NK-92 (cell line): Measurements from ENCODE around the gene ARHGAP31.
"Not testable (repeated sequence)": the region's sequence is repeated elsewhere in the genome, so short reads cannot be mapped to it uniquely, and the experiment has no call there.

ENCODE experiments used
- DNase-seq: peaks from one replicate; lab custom pipeline; 2025; ENCODE audit not compliant: unreplicated experiment; lab: John Stamatoyannopoulos, UW

ARHGAP31 gene

DNA sequence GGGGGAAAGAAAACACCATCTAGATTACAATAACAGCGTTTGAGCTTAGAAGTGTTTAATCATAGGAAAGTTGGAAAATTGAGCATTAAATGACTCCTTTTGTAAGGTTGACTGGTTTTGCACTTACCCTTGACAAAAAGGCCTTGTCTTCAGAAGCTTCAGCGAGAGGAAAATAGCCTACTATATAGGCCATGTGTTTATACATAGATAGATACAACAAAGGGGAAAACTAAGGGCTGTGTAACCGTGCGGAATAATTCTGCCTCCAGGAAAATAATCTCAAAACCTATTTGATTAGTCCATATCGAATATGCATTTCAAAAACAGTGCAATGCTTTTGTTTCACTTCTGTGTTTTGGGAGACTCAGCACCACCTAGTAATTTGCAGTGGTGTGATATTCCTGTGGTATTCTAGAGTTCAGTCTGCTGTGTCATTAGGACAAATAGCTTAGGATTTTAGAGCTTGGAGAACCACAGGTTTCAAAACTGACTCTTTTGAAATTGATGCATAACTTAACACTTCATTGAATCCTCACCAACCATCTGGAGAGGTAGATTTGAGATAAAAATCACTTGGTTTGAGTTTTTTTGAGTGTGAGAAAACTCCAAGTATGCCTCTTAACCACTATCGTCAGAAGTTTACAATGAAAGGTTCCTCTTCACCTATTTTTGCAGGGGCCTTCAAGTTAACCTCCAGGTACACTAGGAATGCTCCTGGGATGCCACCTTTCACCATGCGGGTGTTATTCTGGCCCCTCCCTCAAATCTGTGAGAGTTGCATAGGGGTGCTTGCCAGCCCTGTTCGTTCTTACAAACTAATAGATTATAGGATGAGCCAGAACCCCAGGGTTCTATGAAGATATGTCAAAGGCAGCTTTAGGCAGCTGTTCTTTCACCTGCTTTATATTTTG, 1.9 kb downstream of the ARHGAP31 start:
- no peak for DNase-seq

DNA sequence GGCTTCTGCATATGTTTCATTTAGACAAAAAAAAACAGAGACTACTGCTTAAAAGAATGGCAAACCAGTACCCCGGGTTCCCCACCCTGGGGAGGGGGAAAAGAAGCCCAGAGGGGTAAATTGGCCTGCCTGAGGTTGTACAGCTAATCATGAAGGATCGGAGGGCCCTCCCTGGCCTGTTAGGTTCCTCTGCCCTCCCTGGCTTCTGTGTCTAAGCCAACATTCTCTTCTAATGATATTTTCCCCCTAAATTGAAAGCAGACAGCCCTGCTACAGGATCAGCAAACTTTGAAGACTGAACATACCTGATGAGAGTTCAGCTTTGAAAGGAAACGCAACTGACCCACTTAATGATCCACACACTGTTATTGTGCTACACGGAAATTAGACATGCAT, 2.5 kb downstream of the ARHGAP31 start:
- DNase-seq: no peak

DNA sequence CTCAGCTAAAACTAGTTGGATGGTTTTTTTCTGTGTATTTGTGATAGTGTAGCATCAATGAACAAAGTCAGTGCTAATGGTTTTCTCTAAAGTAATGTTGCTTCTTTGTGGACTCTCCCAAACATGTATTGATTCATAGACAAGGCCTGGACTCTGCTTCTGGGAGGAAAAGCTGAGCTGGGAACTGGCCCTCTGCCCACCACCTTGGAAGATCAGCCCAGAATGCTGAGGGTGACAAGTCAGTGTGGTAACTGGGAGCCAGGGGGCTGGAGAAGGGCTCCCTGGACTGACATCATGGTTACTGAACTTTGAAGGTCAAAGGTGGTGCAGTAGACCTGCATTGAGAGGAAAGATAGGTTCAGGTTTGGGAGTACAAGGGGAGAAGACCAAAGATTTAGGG, 3.0 kb downstream of the ARHGAP31 start:
- DNase-seq: no peak

DNA sequence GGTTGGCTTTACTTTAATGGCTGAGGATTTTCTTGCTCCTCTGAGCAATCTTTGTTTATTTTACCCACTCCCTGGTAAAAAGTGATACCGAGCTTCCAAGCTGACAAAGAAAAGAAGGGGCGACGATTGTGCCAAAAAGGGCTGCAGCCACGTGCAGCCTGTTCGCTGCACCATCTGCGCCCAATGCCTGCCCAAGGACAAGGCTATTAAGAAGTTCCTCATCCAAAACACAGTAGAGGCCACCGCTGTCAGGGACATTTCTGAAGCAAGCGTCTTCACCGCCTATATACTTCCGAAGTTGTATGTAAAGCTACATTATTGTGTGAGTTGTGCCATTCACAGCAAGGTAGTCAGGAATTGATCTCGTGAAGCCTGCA, 4.4 kb downstream of the ARHGAP31 start:
- DNase-seq: no peak

DNA sequence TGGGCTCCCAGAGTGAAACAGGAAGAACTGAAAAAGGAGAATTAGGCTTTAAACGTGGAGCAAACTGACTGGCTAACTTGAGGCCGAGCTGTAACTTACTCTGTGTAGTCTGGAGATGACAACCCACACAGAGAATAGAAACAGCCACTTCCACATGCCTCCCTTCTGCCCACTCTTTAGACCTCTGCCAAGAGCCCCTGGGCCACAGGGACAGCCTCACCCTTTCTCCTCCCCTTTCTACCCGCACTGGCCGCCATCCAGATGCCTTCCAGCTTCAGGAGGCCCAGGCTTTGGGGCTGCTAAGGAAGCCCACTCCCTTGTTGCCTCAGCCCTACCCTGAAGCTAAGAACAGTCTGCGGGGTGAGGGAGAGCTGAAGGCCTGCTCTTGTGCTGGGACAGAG, 6.8 kb downstream of the ARHGAP31 start:
- DNase-seq: no peak

DNA sequence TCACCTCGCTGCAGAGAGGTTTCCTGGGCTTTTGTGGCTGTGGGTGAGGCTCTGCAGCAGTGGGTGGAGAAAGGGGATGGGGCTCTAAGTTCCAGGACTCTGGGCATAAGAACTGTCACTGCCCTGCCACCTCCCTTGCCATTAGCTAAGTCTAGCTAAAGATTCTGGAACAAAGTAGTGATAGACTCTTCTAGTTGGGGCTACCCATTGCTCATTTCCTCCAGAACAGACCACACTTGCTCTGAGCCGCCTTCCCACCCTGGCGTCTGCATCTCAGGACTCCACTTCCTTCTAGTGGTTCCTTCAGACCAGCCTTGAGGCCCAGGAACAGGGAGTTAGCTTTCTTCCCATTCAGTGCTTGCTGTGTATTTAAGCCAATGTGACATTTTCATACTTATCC, 7.5 kb downstream of the ARHGAP31 start:
- no peak for DNase-seq

DNA sequence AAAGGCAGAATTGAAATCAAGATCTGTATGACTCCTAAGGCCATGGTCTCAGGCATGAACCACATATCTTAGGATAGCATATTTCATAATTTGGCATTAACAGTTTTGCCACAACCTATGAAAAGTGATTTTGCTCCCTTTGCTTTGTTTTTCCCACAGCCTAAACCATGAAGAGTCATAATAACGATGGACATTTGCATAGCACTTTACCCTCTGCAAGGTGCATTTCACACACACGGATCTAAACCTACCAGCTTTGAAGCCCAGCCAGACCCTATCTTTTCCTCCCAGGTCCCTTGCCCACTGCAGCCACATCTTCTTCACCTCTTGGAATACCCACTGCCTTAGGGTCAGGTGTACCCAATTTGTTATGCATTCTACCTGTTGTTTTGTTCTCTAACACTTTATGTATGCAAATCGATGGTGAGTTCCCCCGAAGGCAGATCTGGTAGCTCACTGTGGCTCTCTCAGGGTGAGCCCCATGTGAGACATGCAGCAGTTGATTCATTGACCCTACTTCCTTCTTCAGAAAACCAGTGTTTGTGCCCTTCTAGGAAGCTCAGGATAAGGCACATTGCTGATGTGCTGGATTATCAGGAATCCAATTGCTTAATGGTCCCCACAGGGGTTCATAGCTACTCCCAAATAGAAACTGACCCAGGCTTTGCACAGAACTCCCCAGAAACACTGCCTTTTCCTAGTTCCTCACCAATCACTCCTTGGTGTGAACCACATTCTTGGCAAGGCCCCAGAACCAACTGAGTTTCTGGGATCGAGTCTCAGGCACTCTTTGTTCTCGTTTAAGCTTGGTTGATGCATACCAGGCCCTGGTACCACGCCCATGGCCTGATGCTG, 8.7 kb downstream of the ARHGAP31 start:
- DNase-seq: no peak

DNA sequence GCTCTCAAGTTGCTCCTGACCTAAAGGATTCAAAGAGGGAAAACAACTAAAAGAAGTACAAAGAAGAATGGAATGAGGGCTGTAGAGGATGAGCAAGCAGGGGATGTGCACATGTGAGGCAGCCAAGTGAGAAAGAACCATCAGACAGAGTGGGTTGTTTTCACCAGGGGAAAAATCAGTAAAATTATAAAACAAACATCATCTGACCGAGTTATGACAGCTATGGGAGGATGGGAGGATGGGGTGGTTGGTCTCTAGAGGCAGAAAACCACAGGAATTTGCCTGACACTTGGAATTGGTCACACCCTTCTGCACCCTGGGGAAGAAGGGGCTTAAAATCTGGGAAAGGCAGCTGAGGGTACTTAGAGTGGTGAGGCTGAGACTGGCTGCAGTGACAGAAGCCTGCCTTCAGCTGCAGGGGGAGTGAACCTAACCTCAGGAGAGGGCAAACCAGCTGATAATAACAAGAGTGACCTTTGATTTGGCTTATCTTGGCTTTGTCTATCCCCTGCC, 10.1 kb downstream of the ARHGAP31 start:
- no peak for DNase-seq

DNA sequence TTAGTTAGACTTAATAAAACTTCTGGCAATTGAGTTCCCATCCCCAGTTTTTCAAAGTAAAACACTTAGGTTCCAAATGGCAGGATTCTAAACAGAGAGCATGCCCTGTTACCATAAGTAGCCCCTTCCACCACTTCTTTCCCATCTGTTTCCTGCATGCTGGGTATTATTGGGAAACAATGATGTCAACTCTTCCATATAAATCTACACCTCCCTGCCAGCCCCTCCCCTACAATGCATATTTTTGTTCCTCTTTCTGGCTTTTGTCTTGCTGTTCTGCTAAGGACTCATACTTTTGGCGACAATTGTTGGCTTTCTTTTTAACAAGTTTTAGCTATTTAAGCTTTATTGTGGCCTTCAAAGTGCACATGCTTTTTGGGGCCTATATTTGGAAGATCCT, 11.1 kb downstream of the ARHGAP31 start:
- no peak for DNase-seq

DNA sequence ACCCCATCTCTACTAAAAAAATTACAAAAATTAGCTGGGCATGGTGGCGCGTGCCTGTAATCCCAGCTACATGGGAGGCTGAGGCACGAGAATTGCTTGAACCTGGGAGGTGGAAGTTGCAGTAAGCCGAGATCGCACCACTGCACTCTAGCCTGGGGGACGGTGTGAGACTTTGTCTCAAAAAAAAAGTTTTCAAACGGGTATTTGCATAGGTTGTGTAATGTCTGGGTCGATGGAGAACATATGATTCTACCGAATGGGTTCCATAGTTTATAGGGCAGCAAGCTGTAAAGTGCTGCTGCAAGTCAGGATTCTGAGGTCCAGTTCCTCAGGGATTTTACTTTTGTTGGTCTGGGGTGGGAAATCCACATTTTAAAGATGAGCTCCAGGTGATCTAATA, 12.2 kb downstream of the ARHGAP31 start:
- DNase-seq: not testable (repeated sequence)

DNA sequence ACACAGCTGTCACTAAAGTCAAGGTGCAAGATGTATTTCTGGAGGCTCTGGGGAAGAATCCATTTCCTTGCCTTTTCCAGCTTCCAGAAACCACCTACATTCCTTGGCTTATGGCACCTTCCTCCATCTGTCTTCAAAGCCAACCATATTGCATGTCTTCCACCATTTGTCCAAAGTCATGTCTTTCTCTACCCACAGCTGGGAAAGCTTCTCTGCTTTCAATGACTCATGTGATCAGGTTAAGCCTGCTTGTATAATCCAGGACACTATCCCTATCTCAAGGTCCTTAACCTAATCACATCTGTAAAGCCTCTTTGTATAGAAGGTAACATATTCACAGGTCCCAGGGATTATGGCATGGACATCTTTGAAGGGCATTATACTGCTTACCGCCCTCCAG, 14.2 kb downstream of the ARHGAP31 start:
- DNase-seq: no peak

DNA sequence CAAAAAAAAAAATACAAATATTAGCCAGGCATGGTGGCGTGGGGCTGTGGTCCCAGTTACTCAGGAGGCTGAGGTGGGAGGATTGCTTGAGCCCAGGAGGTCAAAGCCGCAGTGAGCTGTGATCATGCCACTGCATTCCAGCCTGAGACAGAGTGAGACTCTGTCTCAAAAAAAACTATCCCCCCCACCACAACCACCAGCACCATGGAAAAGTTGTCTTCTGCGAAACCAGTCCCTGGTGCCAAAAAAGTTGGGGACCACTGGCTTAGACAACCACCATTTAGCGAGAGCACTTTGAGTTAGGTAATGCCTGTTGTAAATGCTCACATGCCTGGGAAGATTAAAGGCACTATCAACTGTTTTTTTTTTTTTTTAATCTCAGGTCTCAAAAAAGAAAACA, 15.4 kb downstream of the ARHGAP31 start:
- DNase-seq: no peak

DNA sequence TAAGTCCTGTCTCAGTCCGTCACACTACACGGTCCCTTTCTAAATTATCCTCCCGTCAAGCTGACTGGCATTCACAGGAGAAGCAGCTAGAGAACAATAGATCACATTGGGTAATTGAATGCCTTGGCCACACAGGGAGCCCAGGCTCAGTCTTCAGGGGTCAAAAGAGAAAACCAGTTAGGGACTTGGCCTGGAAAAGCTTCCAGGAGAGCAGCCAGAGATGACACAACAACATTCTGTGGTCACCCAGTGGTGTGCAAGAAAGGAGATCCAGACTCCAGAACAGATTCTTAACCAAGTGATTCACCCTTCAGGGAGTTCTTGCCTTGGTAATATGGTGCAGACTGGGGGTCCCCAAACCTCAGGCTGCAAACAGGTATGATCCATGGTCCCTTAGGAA, 15.9 kb downstream of the ARHGAP31 start:
- DNase-seq: no peak

DNA sequence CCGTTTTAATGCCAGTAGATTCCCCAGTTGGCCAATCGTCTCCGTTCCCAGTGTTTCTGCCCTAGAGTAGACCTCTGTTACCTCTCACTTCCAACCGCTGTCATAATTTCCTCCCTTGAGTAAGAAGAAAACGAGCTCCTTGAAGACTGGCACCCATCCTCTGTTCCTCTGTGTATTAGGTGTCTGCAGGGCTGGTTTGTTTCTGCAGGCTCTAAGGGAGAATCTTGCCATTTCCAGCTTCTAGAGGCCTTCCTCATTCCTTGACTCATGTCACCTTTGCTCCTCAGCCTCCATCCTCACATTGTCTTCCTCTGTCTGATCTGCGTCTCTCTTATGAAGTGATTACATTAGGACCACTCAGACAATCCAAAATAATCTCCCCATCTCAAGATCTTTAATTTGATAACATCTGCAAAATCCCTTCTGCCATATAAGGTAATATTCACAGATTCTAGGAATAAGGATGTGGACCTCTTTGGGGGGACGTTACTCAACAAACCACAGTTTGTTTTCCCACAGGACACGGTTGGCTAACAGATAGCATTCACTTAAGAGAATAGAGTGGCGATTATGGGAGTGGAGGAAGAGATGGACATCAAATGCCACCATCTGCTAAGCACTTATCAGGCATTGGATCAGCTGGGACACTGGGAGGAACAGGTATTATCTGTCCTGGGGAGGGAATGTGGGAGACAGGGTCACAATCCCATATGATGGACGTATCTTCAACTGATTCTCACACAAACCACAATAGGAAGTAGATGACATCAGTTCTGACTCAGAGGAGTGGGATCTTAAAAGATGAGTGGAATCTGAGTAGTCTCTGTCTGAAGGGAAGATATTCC, 17.1 kb downstream of the ARHGAP31 start:
- DNase-seq: no peak

DNA sequence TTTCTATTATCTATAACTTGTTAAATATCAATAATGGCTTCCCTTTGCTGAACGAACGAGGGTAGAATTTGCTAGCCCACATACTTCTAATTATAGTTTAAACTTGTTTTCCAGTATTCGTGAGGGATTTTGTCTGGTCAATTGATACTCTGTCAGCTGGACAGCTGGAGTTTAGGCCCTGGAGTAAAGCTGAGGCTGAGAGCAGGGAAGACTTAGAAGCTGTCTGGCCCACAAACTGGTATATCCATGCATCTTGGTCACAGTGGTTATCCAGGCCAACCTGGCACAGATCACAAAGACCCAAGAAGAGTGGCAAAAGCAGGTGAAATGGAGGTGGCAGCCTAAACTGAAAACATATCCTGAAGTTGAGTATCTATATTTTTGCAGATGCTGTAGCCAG, 19.3 kb downstream of the ARHGAP31 start:
- no peak for DNase-seq

DNA sequence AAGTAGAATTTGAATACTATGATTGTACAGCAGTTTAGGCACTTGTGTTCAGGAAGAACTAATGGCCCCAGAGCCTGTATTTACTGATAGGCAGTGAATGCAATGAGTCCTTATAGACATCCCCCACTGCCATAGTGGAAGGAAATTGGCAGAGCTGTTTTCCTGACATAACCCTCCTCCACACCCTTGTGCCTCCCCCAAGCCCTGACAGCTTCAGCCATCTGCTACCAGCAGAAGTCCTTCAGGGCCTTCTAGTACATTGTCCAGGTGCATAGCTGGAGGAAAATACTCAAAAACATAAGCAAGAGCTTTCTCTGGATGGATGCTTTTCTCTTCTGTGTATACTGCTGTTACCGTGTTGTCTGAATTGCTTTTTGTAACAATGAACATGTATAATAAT, 20.6 kb downstream of the ARHGAP31 start:
- no peak for DNase-seq

DNA sequence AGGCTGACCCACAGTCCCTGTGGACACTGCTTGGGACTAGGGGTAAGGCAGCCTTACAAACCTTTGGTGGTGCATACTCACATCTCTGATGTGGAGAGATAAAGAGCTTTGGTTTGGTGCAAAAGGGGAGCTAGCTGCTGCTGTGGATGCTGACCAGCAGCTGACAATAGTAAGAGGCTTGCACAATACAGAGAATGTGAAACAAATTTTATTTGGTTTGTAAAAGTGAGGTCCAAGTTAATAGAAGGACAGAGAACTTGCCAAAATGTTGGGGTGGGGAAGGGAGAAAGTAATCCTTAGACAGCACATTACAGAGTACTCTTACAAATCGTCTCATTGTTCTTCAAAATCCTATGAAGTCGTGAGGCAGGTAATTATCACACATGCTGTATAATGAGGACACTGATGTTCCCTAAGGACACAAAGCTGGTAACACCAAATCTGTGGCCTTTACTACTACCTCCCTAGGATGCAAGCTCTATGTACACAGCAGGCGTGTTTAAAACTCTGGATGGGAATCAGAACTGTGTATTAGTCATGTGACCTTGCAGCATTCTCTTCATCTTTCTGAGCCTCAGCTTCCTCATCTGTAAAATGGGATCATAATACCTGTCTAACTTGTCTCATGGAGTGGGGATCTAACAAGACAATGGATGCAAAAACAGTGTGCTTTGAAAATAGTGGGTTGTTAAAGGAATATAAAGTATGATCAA, 21.6 kb downstream of the ARHGAP31 start:
- no peak for DNase-seq

DNA sequence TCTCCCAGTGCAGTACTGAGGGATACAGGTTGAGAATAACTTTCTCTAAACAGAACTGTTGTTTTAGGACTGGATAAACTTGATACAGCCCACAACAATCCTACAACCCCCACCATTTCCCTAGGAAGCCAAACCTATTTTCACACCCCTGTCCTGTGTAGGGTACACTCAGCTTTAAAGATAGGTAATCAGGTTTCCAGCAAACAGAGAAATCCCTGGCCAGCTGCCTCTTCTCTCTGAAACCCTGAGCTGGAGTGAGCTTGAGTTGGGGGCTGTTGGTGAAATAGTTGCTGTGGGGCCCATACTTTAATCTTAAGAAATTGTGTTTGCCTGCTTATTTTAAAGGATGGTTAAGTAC, 22.1 kb downstream of the ARHGAP31 start:
- no peak for DNase-seq

DNA sequence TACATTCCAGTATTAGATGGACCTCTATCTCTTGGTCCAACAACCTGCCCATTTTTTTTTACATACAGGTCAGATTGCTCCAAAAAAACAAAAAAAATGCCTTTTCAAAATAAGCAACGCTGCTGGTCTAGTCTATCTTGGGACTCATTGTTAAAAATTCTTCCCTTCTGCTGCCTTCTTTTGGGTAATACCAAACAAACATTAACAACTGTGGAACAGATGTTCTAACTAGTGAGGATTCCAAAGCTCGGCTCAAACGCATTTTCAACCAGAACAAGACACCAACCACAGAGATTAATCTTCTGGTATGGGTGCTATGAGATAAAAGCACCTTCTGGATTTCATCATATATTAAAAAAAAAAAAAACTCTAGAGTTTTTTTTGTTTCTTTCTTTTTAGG, 24.7 kb downstream of the ARHGAP31 start:
- DNase-seq: no peak

DNA sequence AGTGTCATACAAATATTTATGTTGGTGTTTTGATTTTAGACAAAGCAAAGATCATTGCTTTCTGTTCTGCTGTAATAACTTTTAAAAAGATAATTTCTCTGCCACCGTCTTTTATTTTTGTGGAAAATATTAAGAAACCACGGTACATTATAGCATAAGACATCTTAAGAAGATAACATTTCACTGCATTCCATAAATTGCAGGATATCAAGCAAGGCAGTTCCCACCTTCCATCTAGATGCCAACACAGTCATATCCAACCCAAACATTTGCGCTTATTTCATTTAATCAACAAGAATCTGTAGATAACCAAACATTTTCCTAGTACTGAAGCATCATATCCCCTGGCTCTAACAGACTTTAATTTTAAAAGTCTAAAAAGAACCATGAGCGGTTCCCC, 25.1 kb downstream of the ARHGAP31 start:
- no peak for DNase-seq

DNA sequence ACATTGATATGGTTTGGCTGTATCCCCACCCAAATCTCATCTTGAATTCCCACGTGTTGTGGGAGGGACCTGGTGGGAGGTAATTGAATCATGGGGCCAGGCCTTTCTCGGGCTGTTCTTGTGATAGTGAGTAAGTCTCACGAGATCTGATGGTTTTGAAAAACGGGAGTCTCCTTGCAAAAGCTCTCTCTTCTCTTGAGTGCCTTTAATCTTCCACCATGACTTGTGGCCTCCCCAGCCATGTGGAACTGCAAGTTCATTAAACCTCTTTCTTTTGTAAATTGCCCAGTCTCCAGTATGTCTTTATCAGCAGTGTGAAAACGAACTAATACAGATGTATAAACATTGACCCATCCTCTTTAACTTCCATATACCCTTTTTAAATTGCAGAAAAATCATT, 26.6 kb downstream of the ARHGAP31 start:
- DNase-seq: not testable (repeated sequence)
